H1 (cell line): ENCODE data around the gene KDM6A. TPM values are rescaled to one million over a fixed set of nuclear protein-coding genes. Genes with fewer than 3 reads are reported as not detected.

Source experiments
- CTCF ChIA-PET: fragments of 300-600 bp; sonication (Branson Sonifier 250); formaldehyde crosslinking; loops from one replicate; lab custom pipeline; 2021; ENCODE audit not compliant: partially characterized antibody; lab: Charles Lee
- POLR2A ChIA-PET: fragments of 300-600 bp; sonication (Branson Sonifier 250); formaldehyde crosslinking; loops from one replicate; lab custom pipeline; 2021; ENCODE audit warnings: inconsistent platforms; ENCODE audit not compliant: partially characterized antibody; lab: Charles Lee
- DNase-seq, 2 experiments: peaks; one replicate each; pipeline versions ENCODE4 v3.0.0 to v3.0.0-alpha.2; 2010 to 2022; ENCODE audit warnings: low spot score in 2 of 2, low read depth in 1 of 2, mixed read lengths in 1 of 2
- FAIRE-seq: peaks from 2 replicates; lab custom pipeline; 2011; peaks lifted over from hg19 to GRCh38; lab: Jason Lieb, UNC
- H2AFZ ChIP-seq: 2 replicates; pipeline ENCODE4 v1.8.1; 2012; ENCODE audit warnings: low read length, inconsistent platforms
- H2AK5ac ChIP-seq: 2 replicates; pipeline ENCODE4 v1.6.1; 2013; ENCODE audit warnings: low read depth, low read length
- H2BK120ac ChIP-seq: replicated peaks from 2 replicates; pipeline ENCODE3; 2013; ENCODE audit warnings: low read depth, low read length, inconsistent platforms
- H2BK12ac ChIP-seq: 2 replicates; pipeline ENCODE4 v1.6.1; 2013; ENCODE audit warnings: low read depth, low read length
- H2BK15ac ChIP-seq: 2 replicates; pipeline ENCODE4 v1.6.1; 2013; ENCODE audit warnings: low read length
- H2BK20ac ChIP-seq: 2 replicates; pipeline ENCODE4 v1.6.1; 2013; ENCODE audit warnings: low read length
- H2BK5ac ChIP-seq: 2 replicates; pipeline ENCODE4 v1.6.1; 2013; ENCODE audit warnings: low read depth, low read length
- H3K14ac ChIP-seq: 2 replicates; pipeline ENCODE4 v1.6.1; 2013; ENCODE audit warnings: inconsistent platforms; ENCODE audit not compliant: insufficient read length
- H3K18ac ChIP-seq: 2 replicates; pipeline ENCODE4 v1.6.1; 2013; ENCODE audit warnings: low read length; ENCODE audit errors: extremely low read depth
- H3K23ac ChIP-seq: 2 replicates; pipeline ENCODE4 v1.6.1; 2013; ENCODE audit warnings: inconsistent platforms; ENCODE audit not compliant: insufficient read length
- H3K23me2 ChIP-seq: 2 replicates; pipeline ENCODE4 v1.6.1; 2013; ENCODE audit warnings: low read depth, low read length
- H3K27ac ChIP-seq: 2 replicates; pipeline ENCODE4 v1.6.1; 2011; ENCODE audit warnings: low read depth, low read length, inconsistent platforms
- H3K27me3 ChIP-seq, 4 experiments: replicated peaks in 1 of 4; 1 replicate in 1 of 4; 2 replicates in 3 of 4; pipeline versions ENCODE4 v1.6.1 to v1.8.1; 2011 to 2013; ENCODE audit warnings: low read length in 3 of 4, mild to moderate bottlenecking in 3 of 4, inconsistent platforms in 2 of 4, mixed read lengths in 2 of 4, moderate library complexity in 1 of 4; ENCODE audit not compliant: control insufficient read depth in 3 of 4, insufficient read depth in 3 of 4; ENCODE audit errors: extremely low read depth in 1 of 4
- H3K36me3 ChIP-seq, 4 experiments: 2 replicates each; pipeline versions ENCODE4 v1.6.1 to v1.8.1; 2011 to 2013; ENCODE audit warnings: mild to moderate bottlenecking in 4 of 4, low read length in 3 of 4, moderate library complexity in 2 of 4, control low read depth in 1 of 4, inconsistent platforms in 1 of 4; ENCODE audit not compliant: insufficient read depth in 4 of 4, control insufficient read depth in 2 of 4
- H3K4ac ChIP-seq: replicated peaks from 2 replicates; pipeline ENCODE3; 2013; ENCODE audit warnings: low read length, low read depth, mixed read lengths, inconsistent platforms; ENCODE audit not compliant: insufficient read length
- H3K4me1 ChIP-seq, 4 experiments: replicated peaks in 1 of 4; 1 replicate in 1 of 4; 2 replicates in 3 of 4; pipeline versions ENCODE4 v1.6.1 to v1.8.1; 2011 to 2013; ENCODE audit warnings: low read length in 3 of 4, inconsistent platforms in 2 of 4, mixed read lengths in 1 of 4; ENCODE audit not compliant: insufficient read depth in 4 of 4, control insufficient read depth in 3 of 4
- H3K4me2 ChIP-seq, 2 experiments: 2 replicates each; pipeline versions ENCODE4 v1.6.1 to v1.8.1; 2011 to 2013; ENCODE audit warnings: low read depth in 2 of 2, low read length in 2 of 2, control low read depth in 1 of 2, inconsistent platforms in 1 of 2, mild to moderate bottlenecking in 1 of 2; ENCODE audit not compliant: insufficient read depth in 1 of 2
- H3K4me3 ChIP-seq, 4 experiments: fragments of 200-600, 300-600 bp in 1 of 4; sonication (generic), shearing (Covaris generic), sonication (Bioruptor Twin) in 1 of 4; 2 replicates each; pipeline versions ENCODE4 v1.5.1 to v1.8.1; 2011 to 2016; ENCODE audit warnings: low read length in 4 of 4, low read depth in 3 of 4, control low read depth in 2 of 4, inconsistent platforms in 2 of 4, mild to moderate bottlenecking in 2 of 4, mixed read lengths in 1 of 4, moderate library complexity in 1 of 4; ENCODE audit not compliant: insufficient read depth in 2 of 4; ENCODE audit errors: extremely low read depth in 1 of 4
- H3K56ac ChIP-seq: replicated peaks from 2 replicates; pipeline ENCODE3; 2013; ENCODE audit warnings: low read depth, mild to moderate bottlenecking, mixed read lengths, low read length, inconsistent platforms; ENCODE audit not compliant: insufficient read length
- H3K79me1 ChIP-seq: 2 replicates; pipeline ENCODE4 v1.6.1; 2013; ENCODE audit warnings: low read depth, low read length, control low read depth
- H3K79me2 ChIP-seq, 2 experiments: 2 replicates each; pipeline versions ENCODE4 v1.6.1 to v1.8.1; 2012 to 2013; ENCODE audit warnings: low read length in 2 of 2, mild to moderate bottlenecking in 2 of 2, inconsistent platforms in 1 of 2; ENCODE audit not compliant: insufficient read depth in 2 of 2, control insufficient read depth in 1 of 2
- H3K9ac ChIP-seq, 4 experiments: replicated peaks in 1 of 4; 1 replicate in 1 of 4; 2 replicates in 3 of 4; pipeline versions ENCODE4 v1.6.1 to v1.8.1; 2011 to 2013; ENCODE audit warnings: low read depth in 3 of 4, low read length in 3 of 4, control low read depth in 2 of 4, mild to moderate bottlenecking in 2 of 4, moderate library complexity in 2 of 4, inconsistent platforms in 1 of 4; ENCODE audit errors: extremely low read depth in 1 of 4
- H3K9me3 ChIP-seq, 2 experiments: 2 replicates each; pipeline versions ENCODE4 v1.6.1 to v1.8.1; 2012 to 2013; ENCODE audit warnings: mild to moderate bottlenecking in 2 of 2, moderate library complexity in 2 of 2, control low read depth in 1 of 2, inconsistent platforms in 1 of 2, low read depth in 1 of 2, low read length in 1 of 2, mixed read lengths in 1 of 2; ENCODE audit not compliant: insufficient read depth in 2 of 2
- H4K20me1 ChIP-seq, 2 experiments: replicated peaks in 1 of 2; 2 replicates each; pipeline versions ENCODE3 to v1.8.1; 2011 to 2013; ENCODE audit warnings: inconsistent platforms in 2 of 2, low read length in 2 of 2, mild to moderate bottlenecking in 1 of 2; ENCODE audit not compliant: insufficient read depth in 2 of 2, control insufficient read depth in 1 of 2
- H4K5ac ChIP-seq: 2 replicates; pipeline ENCODE4 v1.6.1; 2013; ENCODE audit warnings: low read length, low read depth, mixed read lengths, inconsistent platforms; ENCODE audit not compliant: insufficient read length
- H4K8ac ChIP-seq: 2 replicates; pipeline ENCODE4 v1.8.0; 2013; ENCODE audit warnings: mild to moderate bottlenecking, moderate library complexity, low read length, inconsistent platforms; ENCODE audit not compliant: insufficient read depth; ENCODE audit errors: extremely low read depth
- H4K91ac ChIP-seq: replicated peaks from 2 replicates; pipeline ENCODE3; 2013; ENCODE audit warnings: low read length, mixed read lengths, inconsistent platforms; ENCODE audit not compliant: insufficient read length
- ATF2 ChIP-seq: IDR thresholded peaks from 2 replicates; pipeline ENCODE4 v1.6.1; 2012; ENCODE audit warnings: low read length, inconsistent platforms
- CHD1 ChIP-seq: IDR thresholded peaks from 2 replicates; pipeline ENCODE4 v1.6.1; 2012; ENCODE audit warnings: low read depth, low read length, improper control_type of control experiment
- EP300 ChIP-seq, 2 experiments: IDR thresholded peaks; 1 replicate in 1 of 2; 2 replicates in 1 of 2; pipeline ENCODE4 v1.6.1; 2011 to 2012; ENCODE audit warnings: low read depth in 2 of 2, low read length in 2 of 2, mild to moderate bottlenecking in 2 of 2, borderline replicate concordance in 1 of 2, inconsistent platforms in 1 of 2, moderate library complexity in 1 of 2
- EZH2 ChIP-seq: fragments of 200-600 bp; sonication (generic); IDR thresholded peaks from 2 replicates; pipeline ENCODE4 v1.7.1; 2012; ENCODE audit warnings: low read depth, mild to moderate bottlenecking, moderate library complexity, low read length, inconsistent platforms; ENCODE audit not compliant: severe bottlenecking
- JUND ChIP-seq: IDR thresholded peaks from 2 replicates; pipeline ENCODE4 v1.6.1; 2011; ENCODE audit warnings: mild to moderate bottlenecking, improper control_type of control experiment, low read length
- NANOG ChIP-seq: IDR thresholded peaks from 2 replicates; pipeline ENCODE4 v1.6.1; 2011; ENCODE audit warnings: low read length, low read depth, mild to moderate bottlenecking, inconsistent platforms; ENCODE audit not compliant: insufficient read depth, poor library complexity, severe bottlenecking
- PHF8 ChIP-seq: fragments of 200-600 bp; sonication (generic); conservative IDR thresholded peaks from 2 replicates; pipeline ENCODE4 v1.7.1; 2012; ENCODE audit warnings: low read depth, mild to moderate bottlenecking, inconsistent platforms, low read length, moderate library complexity
- RAD21 ChIP-seq, 2 experiments: IDR thresholded peaks in 1 of 2; conservative IDR thresholded peaks in 1 of 2; 2 replicates each; pipeline ENCODE4 v1.6.1; 2011; ENCODE audit warnings: low read depth in 2 of 2, low read length in 2 of 2, improper control_type of control experiment in 1 of 2, inconsistent platforms in 1 of 2, mild to moderate bottlenecking in 1 of 2, moderate library complexity in 1 of 2
- SIRT6 ChIP-seq: IDR thresholded peaks from one replicate; pipeline ENCODE4 v1.7.1; 2012; ENCODE audit warnings: low read length, inconsistent platforms
- SP4 ChIP-seq: IDR thresholded peaks from 2 replicates; pipeline ENCODE4 v1.6.1; 2012; ENCODE audit warnings: low read length, inconsistent platforms
- YY1 ChIP-seq: IDR thresholded peaks from 2 replicates; pipeline ENCODE4 v1.6.1; 2011; ENCODE audit warnings: low read depth, mild to moderate bottlenecking, low read length
- WGBS, 2 experiments: shearing (Covaris generic) in 1 of 2; methylation state at CpG; one replicate each; pipeline versions ENCODE4 v1.1.6 to v1.1.7; 2013 to 2015; ENCODE audit warnings: low lambda C conversion rate in 2 of 2, mixed read lengths in 2 of 2, inconsistent platforms in 1 of 2, low coverage in 1 of 2, missing lambda C conversion rate in 1 of 2; ENCODE audit not compliant: insufficient replicate concordance in 2 of 2, insufficient coverage in 1 of 2, insufficient read length in 1 of 2; ENCODE audit errors: extremely low coverage in 1 of 2, missing lambda C conversion rate in 1 of 2; 5-methylcytosine and 5-hydroxymethylcytosine counted together
- polyA plus RNA-seq, 7 experiments: library from polyadenylated mRNA; depleted of rRNA in 3 of 7; stranded (reverse) in 5 of 7; unstranded in 2 of 7; fragments of >200 nt in 5 of 7; fragments of 200-250 nt in 2 of 7; gene quantifications; 1 replicate in 5 of 7; 2 replicates in 1 of 7; 4 replicates in 1 of 7; pipeline versions ENCODE4 v1.2.1 to v1.2.3, GENCODE V29; 2011 to 2013; ENCODE audit warnings: missing spikeins in 2 of 7, mixed read lengths in 2 of 7
- total RNA-seq: library from RNA; stranded (reverse); fragmentation: NEBNext Ultra II Directional; extraction: Animal tissue kit (Norgen Biotek cat#: 25700); gene quantifications from 2 replicates; pipeline ENCODE4 v1.2.1, GENCODE V29; 2021

KDM6A gene
- total and polyA plus RNA-seq, 2 of the 8 experiments (the other 6 are each of a cell fraction or from before 2014, with no cell fraction given) = 43.5 to 58.4 TPM

GRCh38 chrX:44992775-44993174 lies 119.8 kb downstream of the KDM6A start:
- no peak for DNase-seq
- peaks cover 0 to 2% (median 0%) of the 10 kb centered on the region in 4 experiments; a peak in 1 of 7 replicates for H3K4me1 ChIP-seq
- H4K91ac ChIP-seq = no peak overlapping the region
- H3K36me3 ChIP-seq = peaks cover 0 to 8% (median under 1%) of the 10 kb centered on the region in 4 experiments; a peak in 2 of 8 replicates
- no peak overlapping the region for H3K56ac ChIP-seq
- ChIA-PET POLR2A (no interaction called here), CTCF (interaction anchor here (1.2 kb wide), 1 partner anchor 19 kb away, joined by 3 read pairs; no protein-coding TSS in a partner anchor)
- WGBS, 2 experiments = 77% methylated on average over 2 of the region's 2 CpGs; no CpG with 5 or more reads in 1 of the 2 experiments
- no peak overlapping the region for H4K5ac ChIP-seq
- no peak overlapping the region for H4K8ac ChIP-seq
- no peak overlapping the region for H3K4ac ChIP-seq
- H3K23me2 ChIP-seq = no peaks in the 10 kb centered on the region
- no peak overlapping the region for H3K18ac ChIP-seq
- no peak overlapping the region for H3K9ac ChIP-seq
- no peak overlapping the region for H3K4me2 ChIP-seq
- H3K27ac ChIP-seq = no peak overlapping the region
- H3K9me3 ChIP-seq = peaks cover 0 to 4% of the 10 kb centered on the region in 2 experiments; a peak in 1 of 4 replicates
- H2BK5ac ChIP-seq = no peak overlapping the region
- H3K4me3 ChIP-seq = no peak overlapping the region
- FAIRE-seq = no peak
- H3K14ac ChIP-seq = no peak overlapping the region
- H2AK5ac ChIP-seq = no peak overlapping the region
- no peaks in the 10 kb centered on the region for H3K27me3 ChIP-seq
- no peak overlapping the region for H2BK15ac ChIP-seq
- H2BK20ac ChIP-seq = no peak overlapping the region
- no peak overlapping the region for H2AFZ ChIP-seq
- peaks cover 0 to 7% of the 10 kb centered on the region in 2 experiments for H4K20me1 ChIP-seq
- no peak overlapping the region for H2BK120ac ChIP-seq
- H2BK12ac ChIP-seq = no peak overlapping the region
- no peak overlapping the region for H3K23ac ChIP-seq
- H3K79me1 ChIP-seq = no peaks in the 10 kb centered on the region
- peaks cover 0 to 87% of the 10 kb centered on the region in 2 experiments; a peak in 3 of 4 replicates for H3K79me2 ChIP-seq
- no peak for TF ChIP-seq EZH2
- TF ChIP-seq CHD1 = no peak
- no peak for TF ChIP-seq SIRT6
- TF ChIP-seq SP4 = no peak
- no peak for TF ChIP-seq ATF2
- no peak for TF ChIP-seq RAD21 (IDR thresholded peaks at IDR 0.05 in 1 of 2, conservative IDR thresholded peaks at IDR 0.05 in 1 of 2; ENCODE audit: low read depth in 2 of 2, low read length in 2 of 2)
- no peak for TF ChIP-seq PHF8
- no peak for TF ChIP-seq EP300 (IDR thresholded peaks at IDR 0.05; ENCODE audit: borderline replicate concordance in 1 of 2, low read depth in 2 of 2, low read length in 2 of 2)
- no peak for TF ChIP-seq NANOG
- no peak for TF ChIP-seq JUND
- TF ChIP-seq YY1 = no peak
